GM19240 (cell line): Measurements from ENCODE around the gene RNF167.

ENCODE experiments used
- DNase-seq: peaks from one replicate; pipeline ENCODE4 v3.0.0; 2011; ENCODE audit warnings: low spot score; ENCODE audit not compliant: insufficient read length

RNF167 gene

DNA sequence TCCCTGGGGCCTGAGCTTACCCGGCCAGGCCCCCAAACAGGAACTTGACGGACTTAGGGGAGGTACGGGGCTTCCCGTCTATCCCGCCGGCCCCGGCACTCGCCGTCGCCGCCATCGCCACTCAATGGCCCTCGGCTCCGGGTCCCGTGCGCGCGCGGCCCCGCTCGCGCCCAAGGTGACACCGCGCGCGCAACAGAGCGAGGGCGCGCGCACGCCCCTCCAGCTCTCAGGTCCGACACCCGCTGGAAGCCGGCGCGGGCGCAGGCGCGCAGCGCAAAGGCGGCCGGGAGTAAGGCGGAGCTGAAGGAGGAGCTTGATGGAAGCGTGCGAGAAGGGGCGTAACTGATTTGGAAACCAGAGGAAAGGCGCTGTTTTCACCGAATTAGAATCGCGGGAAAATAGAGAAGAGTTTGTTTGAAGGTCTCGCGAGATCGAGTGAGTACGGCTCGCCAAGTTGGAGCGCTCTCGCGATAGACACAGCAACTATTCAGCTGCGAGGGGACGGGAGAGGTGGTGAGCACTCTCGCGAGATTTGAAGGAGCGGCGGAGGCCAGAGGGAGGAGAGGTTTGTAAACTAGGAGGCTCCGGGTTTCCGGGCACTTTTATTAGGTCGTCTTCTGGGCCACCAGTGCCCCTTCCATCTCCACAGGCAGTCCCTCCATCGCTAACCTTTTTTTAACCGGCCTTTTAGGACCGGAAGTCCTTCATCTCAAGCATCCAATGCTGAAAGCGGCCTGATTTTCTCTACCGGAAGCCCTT lies at the start of gene RNF167, which contains the start of gene SLC25A11:
RNF167 (plus strand) TSS at position 473 of the 759 bp plus-strand sequence. CDS start 642 bp downstream, outside the sequence.
SLC25A11 (minus strand) TSS at position 251 of the 759 bp plus-strand sequence; CDS start at position 115, 136 bp downstream.
- peak; percentile 86 for DNase-seq

DNA sequence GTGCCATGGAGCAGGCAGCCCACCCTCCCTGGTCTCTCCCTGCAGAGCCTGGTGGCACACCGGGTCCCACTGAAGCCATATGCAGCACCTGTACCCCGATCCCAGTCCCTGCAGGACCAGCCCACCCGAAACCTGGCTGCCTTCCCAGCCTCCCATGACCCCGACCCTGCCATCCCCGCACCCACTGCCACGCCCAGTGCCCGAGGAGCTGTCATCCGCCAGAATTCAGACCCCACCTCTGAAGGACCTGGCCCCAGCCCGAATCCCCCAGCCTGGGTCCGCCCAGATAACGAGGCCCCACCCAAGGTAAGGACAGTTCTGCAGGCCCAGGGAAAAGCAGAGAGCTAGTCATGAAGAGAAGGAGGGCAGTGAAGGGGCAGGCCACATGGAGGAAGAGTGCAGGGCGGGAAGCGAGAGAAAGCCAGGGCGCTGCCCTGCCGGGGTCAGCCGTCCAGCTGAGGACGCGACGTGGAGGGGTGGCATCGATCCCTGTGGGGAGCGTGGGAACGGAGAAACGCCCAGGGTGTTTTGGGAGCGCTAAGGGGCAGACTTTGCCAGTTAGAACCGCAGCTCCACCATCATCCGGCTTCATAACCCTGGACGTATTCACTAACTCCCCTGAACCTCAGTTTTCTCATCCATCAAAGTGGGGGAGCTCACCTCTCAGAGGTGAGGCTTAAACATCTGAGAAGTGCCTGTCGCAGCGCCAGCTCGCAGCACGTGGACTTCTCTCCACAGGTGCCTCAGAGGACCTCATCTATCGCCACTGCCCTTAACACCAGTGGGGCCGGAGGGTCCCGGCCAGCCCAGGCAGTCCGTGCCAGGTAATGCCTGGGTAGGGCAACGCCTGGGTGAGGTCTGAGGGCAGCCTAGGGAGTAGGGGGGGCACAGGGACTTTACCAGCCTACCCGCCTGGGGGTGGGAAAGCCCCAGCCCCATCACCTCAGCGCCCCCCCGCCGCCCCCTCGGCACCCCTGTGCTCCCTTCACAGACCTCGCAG lies 48.4 kb upstream of the RNF167 start:
- no peak for DNase-seq

- no peak for DNase-seq
Observed at GRCh38 chr17:4892499-4893221, 47.4 kb upstream of the RNF167 start.

GRCh38 chr17:4893272-4893671 lies 46.8 kb upstream of the RNF167 start:
- no peak for DNase-seq

DNA sequence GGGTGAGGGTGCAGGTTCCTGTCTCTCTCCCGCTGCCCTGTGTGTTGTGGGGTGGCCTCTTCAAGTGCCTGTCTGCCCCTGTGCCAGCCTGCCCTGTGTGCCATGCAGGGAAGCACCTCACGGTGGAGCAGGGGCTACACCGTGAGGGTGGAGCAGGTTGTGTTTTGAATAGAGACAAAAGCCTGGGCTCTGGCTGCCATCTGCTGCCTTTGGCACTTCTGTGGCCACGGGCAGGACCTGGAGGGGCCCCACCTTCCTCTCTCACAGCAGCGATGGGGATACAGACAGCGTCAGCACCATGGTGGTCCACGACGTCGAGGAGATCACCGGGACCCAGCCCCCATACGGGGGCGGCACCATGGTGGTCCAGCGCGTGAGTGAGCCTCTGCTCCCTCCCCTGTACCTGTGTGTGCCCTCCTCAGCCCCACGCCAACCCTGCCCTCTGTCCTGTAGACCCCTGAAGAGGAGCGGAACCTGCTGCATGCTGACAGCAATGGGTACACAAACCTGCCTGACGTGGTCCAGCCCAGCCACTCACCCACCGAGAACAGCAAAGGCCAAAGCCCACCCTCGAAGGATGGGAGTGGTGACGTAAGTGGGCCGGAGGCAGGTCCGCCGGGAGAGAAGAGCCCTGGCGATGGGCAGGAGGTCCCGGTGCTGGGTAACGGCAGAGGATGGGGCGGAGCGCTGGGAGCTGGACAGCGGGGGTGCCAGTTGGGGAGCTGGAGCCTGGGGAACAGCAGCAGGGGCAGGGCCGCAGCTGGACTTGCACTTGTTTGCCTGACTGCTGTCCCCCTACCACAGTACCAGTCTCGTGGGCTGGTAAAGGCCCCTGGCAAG lies 46.1 kb upstream of the RNF167 start:
- no peak for DNase-seq

- no peak for DNase-seq
Observed at GRCh38 chr17:4895121-4895520, 44.9 kb upstream of the RNF167 start.

- DNase-seq: no peak
Observed at GRCh38 chr17:4895657-4896331, 44.3 kb upstream of the RNF167 start.

DNA sequence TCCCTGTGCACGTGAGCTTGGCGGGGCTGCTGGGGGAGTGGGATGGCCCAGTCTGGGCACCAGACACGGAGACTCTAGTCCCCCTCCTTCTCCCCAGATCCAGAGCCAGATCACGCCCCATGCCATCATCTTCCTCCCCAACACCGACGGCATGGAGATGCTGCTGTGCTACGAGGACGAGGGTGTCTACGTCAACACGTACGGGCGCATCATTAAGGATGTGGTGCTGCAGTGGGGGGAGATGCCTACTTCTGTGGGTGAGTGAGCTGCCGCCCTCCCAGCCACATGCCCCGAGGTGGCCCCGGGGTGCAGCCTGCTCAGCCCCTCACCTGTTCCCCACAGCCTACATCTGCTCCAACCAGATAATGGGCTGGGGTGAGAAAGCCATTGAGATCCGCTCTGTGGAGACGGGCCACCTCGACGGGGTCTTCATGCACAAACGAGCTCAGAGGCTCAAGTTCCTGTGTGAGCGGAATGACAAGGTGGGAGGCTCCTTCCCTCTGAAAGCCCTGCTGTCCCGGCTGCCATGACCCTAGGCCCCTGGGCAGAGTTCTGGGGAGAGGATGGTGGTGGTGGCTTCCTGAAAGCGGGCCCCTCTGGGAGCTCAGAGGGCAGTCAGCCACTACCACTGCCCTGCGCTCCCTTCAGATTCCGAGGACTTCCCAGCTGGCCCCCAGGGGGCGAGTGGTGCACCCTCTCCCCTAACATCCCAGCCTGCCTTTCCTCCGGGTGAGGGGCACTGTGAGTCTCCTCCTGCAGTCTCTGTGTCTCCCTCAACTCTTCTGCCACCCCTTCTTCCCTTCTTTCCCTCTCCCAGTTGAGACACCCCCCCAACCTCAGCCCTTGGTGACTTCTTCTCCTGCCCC lies 43.5 kb upstream of the RNF167 start:
- no peak for DNase-seq

GRCh38 chr17:4897198-4897687 lies 42.8 kb upstream of the RNF167 start:
- DNase-seq: no peak

DNA sequence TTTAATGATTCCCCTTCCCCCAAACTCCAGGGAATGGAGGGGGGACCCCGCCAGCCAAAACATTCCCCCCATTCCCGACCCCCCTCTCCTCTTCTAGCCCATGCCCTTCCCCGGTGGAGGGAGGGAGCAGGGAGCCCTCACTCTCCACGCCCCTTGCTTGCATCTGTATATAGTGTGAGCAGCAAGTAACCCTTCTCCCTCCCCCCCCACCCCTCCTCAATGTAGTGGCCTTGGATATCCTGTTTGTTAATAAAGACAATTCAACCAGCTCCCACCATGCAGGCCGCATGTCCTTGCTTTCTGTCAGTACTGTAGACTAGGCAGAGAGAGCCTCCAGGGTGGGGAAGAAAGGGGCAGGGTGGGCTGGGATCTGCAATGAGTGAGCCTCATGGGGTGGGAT lies 42.3 kb upstream of the RNF167 start:
- no peak for DNase-seq

DNA sequence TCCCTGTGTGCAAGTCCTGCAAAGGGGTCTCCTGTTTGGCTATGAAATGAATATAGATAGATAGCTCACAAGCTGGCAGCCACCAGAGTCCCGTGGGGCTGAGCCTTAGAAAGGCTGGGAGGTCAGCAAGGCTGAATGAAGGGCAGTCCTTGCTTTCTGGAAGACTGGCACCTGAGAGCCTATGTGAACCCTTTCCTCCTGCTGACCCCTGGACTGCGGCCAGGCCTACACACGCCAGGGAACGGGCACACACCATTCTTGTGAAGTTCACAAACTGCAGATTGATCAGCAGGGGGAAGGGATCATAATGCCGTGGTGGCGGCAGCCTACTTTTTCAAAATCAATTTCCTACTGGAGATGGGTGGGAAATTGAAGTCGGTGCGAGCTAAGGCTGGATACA lies 41.7 kb upstream of the RNF167 start:
- no peak for DNase-seq

DNA sequence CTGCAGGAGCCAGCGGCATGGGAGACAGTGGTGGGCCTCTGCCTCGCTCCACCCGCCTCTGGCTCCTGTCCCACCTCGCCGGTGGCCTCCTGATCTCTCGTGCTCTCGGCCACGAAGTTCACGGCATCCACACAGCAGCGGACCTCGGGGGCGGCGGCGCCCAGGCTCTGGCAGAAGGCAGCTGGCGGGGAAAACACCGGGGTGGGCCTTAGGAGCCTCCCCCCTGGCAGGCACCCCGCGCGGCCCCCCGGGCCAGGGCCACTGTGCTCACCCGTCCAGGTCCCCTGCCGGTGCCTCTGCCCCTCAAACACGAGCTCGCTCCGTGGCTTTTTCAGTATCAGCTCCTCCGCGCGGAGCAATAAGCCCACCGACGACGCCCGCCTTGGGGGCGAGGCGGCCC lies 41.1 kb upstream of the RNF167 start:
- DNase-seq: no peak

DNA sequence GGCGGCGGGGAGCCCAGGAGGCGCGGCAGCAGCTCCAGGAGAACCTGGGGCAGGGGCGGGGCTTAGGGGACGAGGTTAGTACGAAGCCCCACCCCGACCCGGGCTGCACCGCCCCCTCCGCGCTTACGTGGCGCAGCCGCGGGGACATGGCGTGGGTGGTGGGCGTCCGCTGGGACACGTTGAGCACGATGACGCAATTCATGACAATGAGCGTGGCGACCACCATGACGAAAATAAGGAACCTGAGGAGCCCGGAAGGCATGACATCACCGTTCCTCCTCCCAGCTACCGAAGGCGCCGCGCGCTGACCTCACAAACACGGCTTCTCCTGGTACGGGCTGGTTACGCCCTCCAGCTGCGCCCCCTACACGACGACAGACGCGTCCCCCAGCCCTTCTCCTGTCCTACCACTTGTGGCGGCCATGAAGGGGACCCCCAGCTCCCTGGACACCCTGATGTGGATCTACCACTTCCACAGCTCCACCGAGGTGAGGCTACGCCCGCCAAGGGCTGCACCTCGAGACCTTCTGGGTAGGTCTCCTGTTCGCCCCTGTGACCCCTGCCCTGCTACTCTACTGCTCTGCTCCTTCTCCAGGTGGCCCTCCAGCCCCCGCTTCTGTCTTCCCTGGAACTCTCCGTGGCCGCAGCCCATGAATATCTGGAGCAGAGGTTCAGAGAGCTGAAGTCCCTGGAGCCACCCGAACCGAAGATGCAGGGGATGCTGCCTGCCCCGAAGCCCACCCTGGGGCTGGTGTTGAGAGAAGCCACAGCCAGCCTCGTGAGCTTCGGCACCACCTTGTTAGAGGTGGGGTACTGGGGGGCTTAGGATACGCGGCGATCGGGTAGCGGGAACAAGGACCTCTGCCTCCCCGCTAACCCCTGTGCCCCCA lies 40.5 kb upstream of the RNF167 start, which contains the start of gene C17orf107:
C17orf107 (plus strand) TSS at position 196 of the 890 bp plus-strand sequence; CDS start at position 423, 227 bp downstream.
- DNase-seq: peak; percentile 33

DNA sequence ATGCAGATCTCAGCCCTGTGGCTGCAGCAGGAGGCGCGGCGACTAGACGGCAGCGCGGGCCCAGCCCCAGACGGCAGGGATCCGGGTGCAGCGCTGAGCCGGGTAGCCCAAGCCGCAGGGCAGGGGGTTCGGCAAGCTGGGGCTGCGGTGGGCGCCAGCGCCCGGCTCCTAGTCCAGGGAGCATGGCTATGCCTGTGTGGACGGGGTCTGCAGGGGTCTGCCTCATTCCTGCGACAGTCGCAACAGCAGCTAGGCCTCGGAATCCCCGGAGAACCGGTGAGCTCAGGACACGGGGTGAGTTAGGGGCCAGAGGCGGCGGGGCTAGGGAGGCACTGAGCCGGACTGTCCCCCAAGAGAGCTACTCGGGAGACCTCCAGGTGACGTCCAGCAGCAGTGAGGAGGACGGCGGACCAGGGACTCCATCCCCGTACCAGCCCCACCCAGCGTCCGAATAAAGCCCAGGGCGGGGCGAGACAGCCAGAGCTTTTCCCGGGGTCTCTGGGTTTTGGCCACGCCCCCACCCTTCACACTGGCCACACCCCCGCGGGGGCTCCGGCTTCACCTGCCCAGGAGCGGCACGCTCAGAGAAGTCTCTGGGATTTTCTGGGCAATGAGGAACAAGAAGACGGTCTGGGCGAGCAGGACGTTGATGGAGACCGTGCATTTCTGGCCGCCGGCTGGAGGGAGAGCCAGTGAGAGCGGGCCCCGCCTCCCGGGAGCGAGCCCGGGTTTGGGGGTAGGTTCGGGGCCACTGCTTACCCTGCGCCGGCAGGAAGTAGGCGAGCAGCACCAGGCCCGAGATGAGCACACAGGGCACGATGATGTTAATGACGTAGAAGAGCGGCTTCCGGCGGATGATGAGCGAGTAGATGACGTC lies 39.6 kb upstream of the RNF167 start:
- DNase-seq: no peak

DNA sequence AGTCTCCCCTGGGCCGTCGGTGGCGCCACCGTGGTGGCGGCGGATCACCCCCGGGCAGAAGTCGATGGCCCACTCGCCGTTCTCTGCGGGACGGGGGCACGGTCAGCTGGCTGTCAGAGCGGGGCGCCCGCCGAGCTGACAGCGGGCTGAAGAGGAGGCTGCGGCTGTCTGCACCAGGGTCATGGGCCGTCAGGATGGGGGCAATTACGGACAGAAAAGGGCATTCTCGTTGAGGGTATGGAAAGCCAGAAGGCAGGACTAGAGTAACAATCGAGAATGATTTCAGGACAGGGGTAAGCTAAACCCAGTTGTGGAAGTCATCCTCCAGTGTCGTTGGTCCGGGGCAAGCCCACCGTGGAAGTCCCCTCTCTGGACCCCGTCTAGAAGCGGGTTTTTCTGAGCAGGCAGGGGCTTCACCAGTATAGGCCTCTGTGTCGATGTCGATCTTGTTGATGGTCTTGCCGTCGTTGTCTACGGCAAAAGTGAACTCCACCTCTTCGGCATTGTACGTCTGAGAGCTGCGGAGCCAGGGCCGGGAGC lies 38.9 kb upstream of the RNF167 start:
- no peak for DNase-seq

- DNase-seq: no peak
Observed at GRCh38 chr17:4901648-4902344, 38.3 kb upstream of the RNF167 start.
